SK-N-SH treated with all-trans-retinoic acid at 6 μM for 48 hours (cell line): ENCODE measurements around the gene BRF1.

Experiments used
- CREB5 ChIP-seq: fragments of 250-450 bp; sonication (Bioruptor Pico); IDR thresholded peaks from 2 replicates; pipeline ENCODE4 v1.5.1; 2020; ENCODE audit warnings: low read depth, mild to moderate bottlenecking, moderate library complexity
- CSDC2 ChIP-seq: fragments of 250-450 bp; sonication (Bioruptor Pico); IDR thresholded peaks from 2 replicates; pipeline ENCODE4 v1.5.0; 2020; ENCODE audit warnings: mild to moderate bottlenecking, moderate library complexity
- OSR1 ChIP-seq: fragments of 250-450 bp; sonication (Bioruptor Pico); IDR thresholded peaks from 2 replicates; pipeline ENCODE4 v1.8.0; 2022; ENCODE audit warnings: moderate library complexity, mild to moderate bottlenecking, inconsistent platforms
- PATZ1 ChIP-seq: fragments of 250-450 bp; sonication (Bioruptor Pico); IDR thresholded peaks from 2 replicates; pipeline ENCODE4 v1.8.0; 2020; ENCODE audit warnings: mild to moderate bottlenecking, moderate library complexity, borderline replicate concordance
- RARB ChIP-seq: fragments of 250-450 bp; sonication (Bioruptor Pico); IDR thresholded peaks from 2 replicates; pipeline ENCODE4 v1.8.0; 2021; ENCODE audit warnings: mild to moderate bottlenecking, moderate library complexity
- ZC3H10 ChIP-seq: fragments of 250-450 bp; sonication (Bioruptor Pico); IDR thresholded peaks from 2 replicates; pipeline ENCODE4 v1.5.1; 2021; ENCODE audit warnings: mild to moderate bottlenecking, moderate library complexity
- ZFP3 ChIP-seq: fragments of 250-450 bp; sonication (Bioruptor Pico); IDR thresholded peaks from 2 replicates; pipeline ENCODE4 v1.5.0; 2020; ENCODE audit warnings: mild to moderate bottlenecking, moderate library complexity
- ZFP30 ChIP-seq: fragments of 450-650 bp; formaldehyde crosslinking; IDR thresholded peaks from 2 replicates; pipeline ENCODE4 v1.5.0; 2022; ENCODE audit warnings: mild to moderate bottlenecking, moderate library complexity
- ZNF8 ChIP-seq: fragments of 450-650 bp; formaldehyde crosslinking; IDR thresholded peaks from 2 replicates; pipeline ENCODE4 v1.5.0; 2020; ENCODE audit warnings: mild to moderate bottlenecking, moderate library complexity

- TF ChIP-seq PATZ1 (CRISPR knock-in tag) (no peak), RARB (CRISPR knock-in tag) (no peak), CREB5 (CRISPR knock-in tag) (no peak), ZFP3 (CRISPR knock-in tag) (no peak), ZFP30 (CRISPR knock-in tag) (no peak), ZC3H10 (no peak), CSDC2 (CRISPR knock-in tag) (no peak), OSR1 (no peak), ZNF8 (CRISPR knock-in tag) (no peak)
Observed at GRCh38 chr14:105208738-105209075, 92.1 kb downstream of the BRF1 start.
